ENCODE data around the gene CTNNA1. TPM values are rescaled to one million over a fixed set of nuclear protein-coding genes. Genes with fewer than 3 reads are reported as not detected.

CTNNA1 gene
- total and polyA plus RNA-seq, 2 donors (not counting 3 experiments of a cell fraction or from before 2014, with no cell fraction given): 156 to 394 TPM

DNA sequence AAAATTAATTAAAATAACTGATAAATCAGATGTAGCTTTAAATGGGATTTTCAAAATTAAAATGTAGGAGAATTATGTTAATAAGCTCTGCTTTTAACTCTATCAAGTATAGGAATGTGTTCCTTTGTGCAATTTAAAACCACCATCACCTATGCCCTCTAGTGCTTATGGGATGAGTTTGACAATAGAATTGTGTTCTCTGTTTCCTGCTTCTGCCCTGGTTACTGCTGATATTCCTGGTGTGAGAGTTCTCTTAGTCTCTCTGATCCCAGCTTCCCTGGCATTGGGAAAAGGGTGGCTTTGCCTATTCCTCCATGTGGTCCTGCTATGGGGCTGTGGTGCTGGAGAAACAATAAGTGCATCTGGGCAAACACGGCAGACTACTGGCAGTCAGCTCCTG, 113.8 kb downstream of the CTNNA1 start:
- Histone ChIP-seq H3K79me2 (ENCODE audit: control insufficient read depth, insufficient read depth, low read length) (peaks cover 70% of the 10 kb centered on the region), H3K9me3 (replicated peaks; ENCODE audit: control insufficient read depth, insufficient read depth, low read length) (no peaks in the 10 kb centered on the region), H3K4me2 (ENCODE audit: insufficient read depth, low read length) (no peak overlapping the region), H3K4me3 (replicated peaks in 1 of 3; ENCODE audit: insufficient read depth in 1 of 3, low read depth in 1 of 3, low read length in 3 of 3) (no peak overlapping the region), H3K4me1 (ENCODE audit: control insufficient read depth, extremely low read depth, insufficient read depth, low read length) (peaks cover 9% of the 10 kb centered on the region), H4K20me1 (replicated peaks; ENCODE audit: control insufficient read depth, extremely low read depth, insufficient read depth, low read length) (peaks cover 4% of the 10 kb centered on the region), H3K9me1 (replicated peaks; ENCODE audit: control insufficient read depth, extremely low read depth, insufficient read depth, low read length) (no peaks in the 10 kb centered on the region), H3K27ac (ENCODE audit: insufficient read depth, low read depth, low read length) (no peak overlapping the region), H3K9ac (replicated peaks; ENCODE audit: extremely low read depth, insufficient read depth, low read length) (no peak overlapping the region), H3K27me3 (ENCODE audit: control insufficient read depth in 2 of 2, insufficient read depth in 2 of 2, low read length in 2 of 2) (no peaks in the 10 kb centered on the region), H2AFZ (ENCODE audit: low read depth, low read length) (no peak overlapping the region), H3K36me3 (ENCODE audit: control insufficient read depth in 2 of 2, extremely low read depth in 1 of 2, insufficient read depth in 2 of 2, low read length in 2 of 2) (peaks cover 0 to 3% of the 10 kb centered on the region in 2 experiments)
- no peak for TF ChIP-seq GATA2 (IDR thresholded peaks at IDR 0.05; ENCODE audit: insufficient read depth, insufficient read length, low read depth, low read length)
- FAIRE-seq (no peak), DNase-seq (ENCODE audit: low read depth, low spot score) (peak; percentile 39)
- no TSS peak for BruUV-seq (replicated peaks)
- ChIA-PET POLR2A (interaction anchor here (1.1 kb wide), 1 partner anchor 50 kb away, joined by 3 read pairs; no protein-coding TSS in a partner anchor), CTCF (interaction anchor here (0.8 to 2.3 kb wide), 9 partner anchors 8 to 287 kb away, joined by 3 to 10 read pairs (median 4); partner anchors contain the start of gene LRRTM2)
- dilution Hi-C loops (cut with MboI; ENCODE audit: extremely low pct_ligation_motif_present, low sequenced_read_pairs): no loop called here
- intact Hi-C loops (cut with micrococcal nuclease): loop anchor here (2.0 kb wide), 1 partner anchor 14 kb away; no protein-coding TSS in a partner anchor

DNA sequence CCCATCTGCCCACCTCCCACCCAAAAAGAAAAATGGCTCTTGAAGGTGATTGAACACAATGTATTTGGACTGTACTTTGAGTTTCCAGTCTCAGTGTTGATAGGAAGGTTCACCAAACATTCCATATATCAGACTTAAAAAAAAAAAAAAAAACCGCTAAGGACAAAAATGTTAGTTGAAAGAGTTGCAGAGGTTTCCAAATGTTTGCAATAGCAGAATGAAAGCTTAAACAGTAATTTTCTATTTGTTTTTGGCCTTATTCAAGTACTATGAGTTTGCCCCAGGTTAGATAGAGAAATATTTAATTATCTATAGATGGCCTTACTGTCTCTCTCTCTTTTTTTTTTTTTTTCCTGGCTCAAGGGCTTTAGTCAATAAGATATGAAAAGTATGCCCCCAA, 115.8 kb downstream of the CTNNA1 start:
- dilution Hi-C loops (cut with MboI; ENCODE audit: extremely low pct_ligation_motif_present, low sequenced_read_pairs) (no loop called here), intact Hi-C loops (cut with micrococcal nuclease) (no loop called here)
- Histone ChIP-seq H2AFZ (ENCODE audit: low read depth, low read length) (no peak overlapping the region), H3K4me2 (ENCODE audit: insufficient read depth, low read length) (no peak overlapping the region), H3K27ac (ENCODE audit: insufficient read depth, low read depth, low read length) (no peak overlapping the region), H3K79me2 (ENCODE audit: control insufficient read depth, insufficient read depth, low read length) (peaks cover 72% of the 10 kb centered on the region), H3K27me3 (ENCODE audit: control insufficient read depth in 2 of 2, insufficient read depth in 2 of 2, low read length in 2 of 2) (no peaks in the 10 kb centered on the region), H3K36me3 (ENCODE audit: control insufficient read depth in 2 of 2, extremely low read depth in 1 of 2, insufficient read depth in 2 of 2, low read length in 2 of 2) (no peaks in the 10 kb centered on the region), H3K4me1 (ENCODE audit: control insufficient read depth, extremely low read depth, insufficient read depth, low read length) (peaks cover 21% of the 10 kb centered on the region), H3K9me1 (replicated peaks; ENCODE audit: control insufficient read depth, extremely low read depth, insufficient read depth, low read length) (no peaks in the 10 kb centered on the region), H3K4me3 (replicated peaks in 1 of 3; ENCODE audit: insufficient read depth in 1 of 3, low read depth in 1 of 3, low read length in 3 of 3) (no peak overlapping the region), H3K9me3 (replicated peaks; ENCODE audit: control insufficient read depth, insufficient read depth, low read length) (no peaks in the 10 kb centered on the region), H4K20me1 (replicated peaks; ENCODE audit: control insufficient read depth, extremely low read depth, insufficient read depth, low read length) (peaks cover 10% of the 10 kb centered on the region), H3K9ac (replicated peaks; ENCODE audit: extremely low read depth, insufficient read depth, low read length) (no peak overlapping the region)
- BruUV-seq (replicated peaks): no TSS peak
- POLR2A ChIA-PET: no interaction called here
- no peak for FAIRE-seq
- TF ChIP-seq JUN (IDR thresholded peaks at IDR 0.05; ENCODE audit: borderline replicate concordance, insufficient read depth, insufficient read length, low read depth) (no peak), EZH2 (IDR thresholded peaks at IDR 0.05; ENCODE audit: borderline replicate concordance, low read depth, low read length, severe bottlenecking) (no peak), POLR2AphosphoS5 (IDR thresholded peaks at IDR 0.05; ENCODE audit: insufficient read depth, low read depth, low read length) (no peak), MYC (IDR thresholded peaks at IDR 0.05; ENCODE audit: low read depth, low read length) (no peak)
- no peak for DNase-seq (ENCODE audit: low read depth, low spot score)
- CTCF ChIA-PET: interaction anchor here (1.1 to 2.5 kb wide), 3 partner anchors 10 to 80 kb away, joined by 5 to 9 read pairs (median 8); no protein-coding TSS in a partner anchor

Data from endothelial cell of umbilical vein (primary cell).